KBM-7 (cell line): ENCODE data around the gene TM9SF4.
"Not testable (repeated sequence)": the region's sequence is repeated elsewhere in the genome, so short reads cannot be mapped to it uniquely, and the experiment has no call there.

Experiments used
- DNase-seq: peaks from one replicate; pipeline ENCODE4 v3.0.0-alpha.2; 2015
- in situ Hi-C: fragments of 300-500 bp; cut with MboI; formaldehyde crosslinking; loops from 2 replicates; pipeline ENCODE4 v1.14.3; 2020; ENCODE audit warnings: low sequenced_read_pairs, low pct_unique_long_range_greater_than_20kb, mixed read lengths

The TM9SF4 gene

GRCh38 chr20:32087070-32087469 lies 22.4 kb upstream of the TM9SF4 start:
- in situ Hi-C loops = no loop called here
- no peak for DNase-seq

GRCh38 chr20:32088759-32089158 lies 20.8 kb upstream of the TM9SF4 start:
- in situ Hi-C loops = no loop called here
- no peak for DNase-seq

DNA sequence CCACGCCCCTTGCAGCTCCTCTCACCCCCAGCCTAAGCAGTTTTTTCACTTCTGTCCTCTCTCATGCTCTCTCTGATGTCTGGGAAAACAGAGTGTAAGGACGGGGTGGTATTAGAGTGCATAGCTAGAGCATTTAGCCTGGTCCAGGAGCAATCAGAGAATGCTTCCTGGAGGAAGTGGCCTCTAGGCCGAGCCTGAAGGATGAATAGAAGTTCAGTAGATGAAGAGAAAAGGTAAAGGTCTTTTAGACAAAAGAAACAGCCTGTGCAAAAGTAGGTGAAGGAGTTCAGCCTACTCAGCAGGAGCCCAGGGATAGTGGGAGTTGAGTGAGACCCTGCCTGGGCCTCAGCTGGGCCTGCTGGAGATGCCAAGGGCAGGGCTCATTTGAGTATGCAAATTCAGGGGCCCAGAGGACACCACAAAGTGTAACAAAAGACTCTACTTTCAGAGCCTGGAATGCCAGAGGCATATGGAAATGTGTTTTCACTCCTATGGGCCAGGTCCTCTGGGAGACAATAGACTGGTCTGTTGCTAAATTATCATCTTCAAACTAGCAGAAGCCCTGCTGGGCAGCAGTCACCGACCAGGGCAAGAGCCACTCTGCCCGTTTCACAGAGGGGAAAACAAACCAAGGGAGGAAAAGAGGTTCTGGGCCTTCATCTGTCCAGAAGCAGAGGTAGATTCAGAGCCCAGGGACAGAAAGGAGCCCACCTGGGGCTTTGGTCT lies 19.7 kb upstream of the TM9SF4 start:
- no peak for DNase-seq
- in situ Hi-C loops = loop anchor here (10.0 kb wide), 2 partner anchors 55 to 265 kb away; no protein-coding TSS in a partner anchor

DNA sequence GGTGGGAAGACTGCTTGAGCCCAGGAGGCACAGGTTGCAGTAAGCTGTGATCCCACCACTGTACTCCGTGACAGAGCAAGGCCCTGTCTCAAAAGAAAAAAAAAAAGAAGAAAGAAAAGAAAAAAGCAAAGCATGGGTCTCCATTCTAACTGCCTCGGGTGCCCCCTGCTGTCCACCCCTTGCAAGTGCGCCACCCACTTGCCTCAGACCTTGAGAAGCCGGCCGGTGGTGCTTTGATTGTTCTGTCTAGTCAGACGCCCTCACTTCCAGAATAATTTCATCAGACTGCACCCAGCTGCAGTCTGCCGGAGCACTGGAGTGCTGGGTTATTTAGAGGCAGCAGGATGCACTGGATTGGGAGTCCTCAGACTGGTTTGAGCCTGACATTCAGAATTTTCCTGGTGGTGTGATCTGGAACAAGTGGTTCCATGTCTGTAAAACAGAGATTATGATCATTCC lies 17.6 kb upstream of the TM9SF4 start:
- DNase-seq = peak; percentile 92
- in situ Hi-C loops = loop anchor here (10.0 kb wide), 2 partner anchors 57 to 267 kb away; no protein-coding TSS in a partner anchor

DNA sequence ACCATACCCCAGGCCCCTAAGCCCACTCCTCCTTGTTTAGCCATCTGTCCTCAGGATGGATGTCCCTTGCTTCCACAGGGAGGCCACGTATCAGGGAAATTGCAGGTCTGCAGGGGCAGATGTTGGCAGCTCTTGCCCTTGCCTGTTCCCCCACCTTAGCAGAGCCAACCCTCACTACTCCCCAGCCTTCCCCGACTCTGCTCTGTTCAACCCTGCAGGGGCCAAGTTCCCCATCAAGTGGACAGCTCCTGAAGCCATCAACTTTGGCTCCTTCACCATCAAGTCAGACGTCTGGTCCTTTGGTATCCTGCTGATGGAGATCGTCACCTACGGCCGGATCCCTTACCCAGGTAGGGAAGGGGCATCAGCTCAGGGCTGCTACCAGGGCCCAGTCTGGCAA lies 10.7 kb upstream of the TM9SF4 start:
- DNase-seq = no peak
- in situ Hi-C loops = loop anchor here (10.0 kb wide), 2 partner anchors 64 to 274 kb away; no protein-coding TSS in a partner anchor

- in situ Hi-C loops = no loop called here
- DNase-seq = no peak
Measured at GRCh38 chr20:32108814-32109391, 611 bp upstream of the TM9SF4 start.

- DNase-seq = no peak
- in situ Hi-C loops = no loop called here
Measured at GRCh38 chr20:32110173-32110704, 725 bp downstream of the TM9SF4 start.

GRCh38 chr20:32110727-32111126 lies 1.2 kb downstream of the TM9SF4 start:
- in situ Hi-C loops = no loop called here
- DNase-seq = no peak

DNA sequence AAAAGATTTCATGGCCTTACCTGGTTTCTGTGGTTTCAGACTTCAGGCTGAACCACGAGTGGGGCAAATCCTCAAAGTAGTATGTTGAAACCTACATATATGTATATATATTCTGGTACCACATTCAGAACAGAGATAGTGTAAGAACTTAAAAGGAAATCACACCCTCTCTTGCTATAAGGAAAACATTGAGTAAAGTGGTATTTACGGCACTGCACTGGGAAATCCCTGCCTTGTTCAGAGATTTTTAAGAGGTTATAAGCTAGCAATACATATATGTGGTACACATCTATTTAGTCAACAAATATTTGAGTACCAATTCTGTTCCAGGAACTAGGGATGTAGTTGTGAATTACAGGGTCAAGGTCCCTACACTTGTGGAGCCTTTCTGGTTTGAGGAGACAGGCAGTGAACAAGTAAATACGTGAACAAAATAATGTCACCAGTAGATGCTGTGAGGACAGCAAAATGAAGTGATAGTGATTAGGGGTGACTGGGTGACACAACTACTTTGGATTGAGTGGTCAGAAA lies 1.7 kb downstream of the TM9SF4 start:
- in situ Hi-C loops = no loop called here
- DNase-seq = no peak

GRCh38 chr20:32111753-32112152 lies 2.2 kb downstream of the TM9SF4 start:
- no peak for DNase-seq
- in situ Hi-C loops = no loop called here

DNA sequence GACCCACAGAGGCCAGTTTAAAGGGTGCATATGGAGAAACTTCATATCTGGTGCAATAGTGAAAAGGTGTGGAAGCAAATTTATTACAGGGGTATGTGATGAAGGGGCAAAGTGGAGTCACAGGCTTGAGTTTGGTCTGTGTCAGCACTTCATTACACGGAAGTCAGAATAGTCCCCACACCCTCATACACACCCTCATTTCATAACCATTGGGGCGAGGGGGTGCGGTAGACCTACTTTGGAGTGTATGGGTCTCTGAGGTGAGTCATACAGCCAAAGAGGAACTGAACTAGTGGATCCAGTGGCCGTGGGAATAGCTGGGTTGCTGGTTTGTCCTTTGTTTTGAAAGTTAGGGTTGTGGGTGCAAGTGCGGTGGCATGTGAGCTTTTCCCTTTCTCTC lies 3.3 kb downstream of the TM9SF4 start:
- in situ Hi-C loops = no loop called here
- DNase-seq = peak; percentile 74

DNA sequence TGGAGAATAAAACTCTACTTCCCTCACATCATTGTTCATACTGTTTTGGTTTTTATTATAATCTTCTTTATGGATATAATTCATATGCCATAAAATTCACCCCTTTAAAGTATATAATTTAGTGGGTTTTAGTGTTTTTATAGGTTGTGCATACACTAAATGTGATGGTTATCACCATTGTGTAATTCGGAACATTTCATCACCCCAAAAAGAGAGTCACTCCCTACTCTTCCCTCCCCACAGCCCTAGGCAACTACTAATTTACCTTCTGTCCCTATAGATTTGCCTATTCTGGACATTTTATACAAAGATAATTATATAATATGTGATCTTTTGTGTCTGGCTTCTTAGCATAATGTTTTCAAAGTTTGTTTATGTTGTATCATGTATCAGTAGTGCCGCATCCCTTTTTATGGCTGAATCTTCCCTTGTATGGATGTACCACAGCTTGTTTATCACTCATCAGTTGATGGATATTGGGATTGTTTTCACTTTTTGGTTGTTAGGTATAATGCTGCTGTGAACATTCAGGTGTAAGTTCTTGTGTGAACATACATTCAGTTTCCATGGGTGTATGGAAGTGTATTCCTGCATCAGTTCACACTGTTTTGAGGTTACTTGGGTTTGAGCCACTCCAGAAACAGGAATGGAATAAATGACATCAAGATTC lies 4.2 kb downstream of the TM9SF4 start:
- in situ Hi-C loops = no loop called here
- no peak for DNase-seq

DNA sequence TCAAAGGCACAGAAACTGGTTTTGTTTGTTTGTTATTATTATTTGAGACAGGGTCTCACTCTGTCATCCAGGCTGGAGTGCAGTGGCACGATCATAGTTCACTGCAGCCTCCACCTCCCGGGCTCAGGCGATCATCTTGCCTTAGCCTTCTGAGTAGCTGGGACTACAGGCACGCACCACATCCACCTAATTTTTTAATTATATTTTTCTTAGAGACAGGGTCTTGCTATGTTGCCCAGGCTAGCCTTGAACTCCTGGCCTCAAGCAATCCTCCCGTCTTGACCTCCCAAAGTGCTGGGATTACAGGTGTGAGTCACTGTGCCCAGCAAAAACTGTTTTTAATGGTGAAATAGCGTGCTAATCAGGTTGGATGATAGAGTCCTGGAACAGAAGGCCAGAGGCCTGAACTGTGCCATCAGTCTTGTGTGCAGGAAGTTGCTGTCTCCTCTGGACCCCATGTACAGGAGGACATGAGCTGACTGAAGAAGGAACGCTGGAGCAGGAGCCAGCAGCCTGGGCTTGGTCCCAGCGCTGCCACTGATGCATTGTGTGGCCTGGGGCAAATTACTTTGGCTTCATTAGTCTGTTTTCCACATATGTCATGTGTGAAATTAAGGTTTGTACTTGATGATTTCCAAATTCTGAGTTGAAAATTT lies 4.9 kb downstream of the TM9SF4 start:
- DNase-seq = no peak
- in situ Hi-C loops = no loop called here

DNA sequence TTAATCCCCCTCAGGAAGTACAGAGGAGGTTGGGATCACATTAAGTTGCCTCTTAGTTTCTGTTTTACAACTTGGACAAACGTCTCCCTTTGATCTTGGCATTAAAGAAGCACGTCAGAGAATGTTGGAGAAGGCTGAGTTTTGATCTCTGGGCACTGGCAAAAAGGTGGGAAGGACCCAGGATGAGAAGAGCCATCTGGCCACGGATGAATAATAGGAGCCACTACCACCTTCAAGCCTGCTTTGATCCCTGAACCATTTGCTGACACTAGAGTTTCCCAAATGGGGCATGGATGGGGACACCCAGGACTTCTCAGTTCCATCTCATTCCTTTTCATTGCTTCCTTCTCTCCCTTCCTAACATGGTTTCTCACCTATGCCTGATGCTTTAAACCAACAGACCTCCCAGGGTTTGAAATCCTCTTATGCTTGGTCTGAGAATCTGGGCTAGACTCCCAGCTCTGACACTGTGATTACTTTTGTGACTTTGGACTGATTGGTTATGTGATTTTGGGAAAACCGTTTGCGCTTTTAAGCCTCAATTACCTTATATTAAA lies 5.8 kb downstream of the TM9SF4 start:
- DNase-seq = no peak
- in situ Hi-C loops = no loop called here

GRCh38 chr20:32116079-32116521 lies 6.6 kb downstream of the TM9SF4 start:
- no peak for DNase-seq
- in situ Hi-C loops = no loop called here

DNA sequence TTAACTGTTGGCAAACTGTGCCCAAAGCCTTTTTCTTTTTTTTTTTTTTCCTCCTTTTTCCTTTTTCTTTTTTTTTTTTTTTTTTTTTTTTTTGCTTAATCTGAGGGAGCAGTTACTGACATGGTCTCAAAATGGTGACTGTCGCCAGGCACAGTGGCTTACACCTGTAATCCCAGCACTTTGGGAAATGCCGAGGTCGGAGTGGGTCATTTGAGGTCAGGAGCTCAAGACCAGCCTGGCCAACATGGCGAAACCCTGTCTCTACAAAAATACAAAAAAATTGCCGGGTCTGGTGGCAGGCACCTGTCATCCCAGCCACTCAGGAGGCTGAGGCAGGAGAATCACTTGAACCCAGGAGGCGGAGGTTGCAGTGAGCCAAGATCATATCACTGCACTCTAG lies 7.3 kb downstream of the TM9SF4 start:
- DNase-seq, in situ Hi-C loops: not testable (repeated sequence)

GRCh38 chr20:32118427-32118826 lies 8.9 kb downstream of the TM9SF4 start:
- in situ Hi-C loops, DNase-seq: not testable (repeated sequence)

DNA sequence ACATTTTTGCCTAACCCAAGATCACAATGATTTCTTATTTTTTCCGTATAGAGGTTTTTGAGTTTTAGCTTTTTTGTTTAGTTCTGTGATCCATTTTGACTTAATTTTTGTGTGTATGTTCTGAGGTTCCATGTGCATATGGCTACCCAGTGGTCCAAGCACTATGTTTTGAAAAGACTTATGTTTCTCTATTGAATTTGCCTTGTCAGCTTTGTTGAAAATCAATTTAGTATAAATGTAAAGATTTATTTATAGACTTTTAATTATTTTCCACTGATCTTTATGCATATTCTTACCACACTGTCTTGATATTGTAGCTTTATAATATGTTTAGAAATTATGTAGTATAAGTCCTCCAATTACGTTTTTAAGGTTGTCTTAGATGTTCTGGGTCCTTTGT lies 10.2 kb downstream of the TM9SF4 start:
- in situ Hi-C loops = no loop called here
- no peak for DNase-seq

GRCh38 chr20:32121908-32122307 lies 12.4 kb downstream of the TM9SF4 start:
- DNase-seq, in situ Hi-C loops: not testable (repeated sequence)
